MCF 10A (cell line): ENCODE data around the gene VPS16. TPM values are rescaled to one million over a fixed set of nuclear protein-coding genes. Genes with fewer than 3 reads are reported as not detected.

Experiments
- BruUV-seq: library from RNA; stranded (reverse); fragments of 400-500 nt; replicated peaks from 2 replicates; lab custom pipeline; 2021; lab: Mats Ljungman, UMichigan
- CTCF ChIA-PET: fragments of 300-600 bp; sonication (Branson Sonifier 250); formaldehyde crosslinking; extraction: SDS; loops from one replicate; lab custom pipeline; 2021; ENCODE audit warnings: antibody characterized with exemption, inconsistent platforms; lab: Yijun Ruan, JAX
- POLR2A ChIA-PET: fragments of 300-600, 350-650 bp; sonication (Branson Sonifier 250); formaldehyde crosslinking; extraction: SDS; loops from one replicate; lab custom pipeline; 2020; ENCODE audit warnings: antibody characterized with exemption, inconsistent platforms; lab: Yijun Ruan, JAX
- DNase-seq: peaks from one replicate; pipeline ENCODE4 v3.0.0-alpha.2; 2018; ENCODE audit not compliant: unreplicated experiment
- H3K27ac Mint-ChIP-seq: one replicate; pipeline ENCODE4 v1.8.0; 2022; ENCODE audit warnings: mild to moderate bottlenecking, low read depth, mixed read lengths; ENCODE audit not compliant: unreplicated experiment
- H3K27me3 Mint-ChIP-seq: one replicate; pipeline ENCODE4 v1.8.0; 2022; ENCODE audit warnings: mixed read lengths; ENCODE audit not compliant: insufficient read depth, unreplicated experiment
- H3K36me3 Mint-ChIP-seq: one replicate; pipeline ENCODE4 v1.8.0; 2022; ENCODE audit warnings: mild to moderate bottlenecking, moderate library complexity, mixed read lengths; ENCODE audit not compliant: insufficient read depth, unreplicated experiment
- H3K4me1 Mint-ChIP-seq: one replicate; pipeline ENCODE4 v1.8.0; 2022; ENCODE audit warnings: mixed read lengths; ENCODE audit not compliant: insufficient read depth, unreplicated experiment
- H3K4me3 Mint-ChIP-seq: one replicate; pipeline ENCODE4 v1.8.0; 2022; ENCODE audit warnings: mild to moderate bottlenecking, moderate library complexity, mixed read lengths; ENCODE audit not compliant: unreplicated experiment
- H3K9me3 Mint-ChIP-seq: one replicate; pipeline ENCODE4 v1.8.0; 2022; ENCODE audit warnings: mixed read lengths; ENCODE audit not compliant: unreplicated experiment
- intact Hi-C: fragments of 100-400 bp; cut with micrococcal nuclease; formaldehyde crosslinking; loops from 2 replicates; pipeline ENCODE4 v1.14.1; 2022
- total RNA-seq: library from RNA; stranded (reverse); gene quantifications from 2 replicates; pipeline ENCODE4 v1.2.3, GENCODE V29; 2022
- TF ChIP-seq, protein P1 (sequence below): fragments of 200-600 bp; IDR thresholded peaks from one replicate; pipeline ENCODE4 v1.8.0; 2022; ENCODE audit warnings: antibody characterized with exemption, mild to moderate bottlenecking; ENCODE audit not compliant: unreplicated experiment

VPS16 gene
- total RNA-seq, 1 experiment from 2014 or later, result 32.6 TPM

DNA sequence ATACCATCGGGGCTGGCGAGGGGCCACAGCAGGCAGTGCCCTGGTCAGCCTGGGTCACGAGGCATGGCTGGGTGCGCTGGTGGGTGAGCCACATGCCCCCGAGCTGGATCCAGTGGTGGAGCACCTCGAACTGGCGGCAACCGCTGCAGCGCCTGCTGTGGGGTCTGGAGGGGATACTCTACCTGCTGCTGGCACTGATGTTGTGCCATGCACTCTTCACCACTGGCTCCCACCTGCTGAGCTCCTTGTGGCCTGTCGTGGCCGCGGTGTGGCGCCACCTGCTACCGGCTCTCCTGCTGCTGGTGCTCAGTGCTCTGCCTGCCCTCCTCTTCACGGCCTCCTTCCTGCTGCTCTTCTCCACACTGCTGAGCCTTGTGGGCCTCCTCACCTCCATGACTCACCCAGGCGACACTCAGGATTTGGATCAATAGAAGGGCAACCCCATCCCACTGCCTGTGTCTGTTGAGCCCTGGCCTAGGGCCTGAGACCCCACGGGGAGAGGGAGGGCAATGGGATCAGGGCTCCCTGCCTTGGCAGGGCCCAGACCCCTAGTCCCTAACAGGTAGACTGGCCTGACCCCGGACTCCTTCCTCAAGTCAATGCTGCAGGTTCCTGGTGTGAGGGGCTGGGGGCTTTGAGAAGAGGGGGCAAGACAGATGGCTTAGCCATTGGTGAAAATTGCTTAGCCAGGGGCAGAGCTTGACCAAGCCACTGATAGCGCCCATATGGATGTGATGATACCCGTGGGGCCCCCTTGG lies 23.8 kb upstream of the VPS16 start:
- H3K4me1 Mint-ChIP-seq, result peaks cover 24% of the 10 kb centered on the region
- H3K27me3 Mint-ChIP-seq, result peaks cover 11% of the 10 kb centered on the region
- intact Hi-C loops, result no loop called here
- H3K27ac Mint-ChIP-seq, result no peak overlapping the region
- no TSS peak for BruUV-seq
- H3K36me3 Mint-ChIP-seq, result no peaks in the 10 kb centered on the region
- no peak for DNase-seq
- no peak overlapping the region for H3K4me3 Mint-ChIP-seq
- TF ChIP-seq, protein P1, sequence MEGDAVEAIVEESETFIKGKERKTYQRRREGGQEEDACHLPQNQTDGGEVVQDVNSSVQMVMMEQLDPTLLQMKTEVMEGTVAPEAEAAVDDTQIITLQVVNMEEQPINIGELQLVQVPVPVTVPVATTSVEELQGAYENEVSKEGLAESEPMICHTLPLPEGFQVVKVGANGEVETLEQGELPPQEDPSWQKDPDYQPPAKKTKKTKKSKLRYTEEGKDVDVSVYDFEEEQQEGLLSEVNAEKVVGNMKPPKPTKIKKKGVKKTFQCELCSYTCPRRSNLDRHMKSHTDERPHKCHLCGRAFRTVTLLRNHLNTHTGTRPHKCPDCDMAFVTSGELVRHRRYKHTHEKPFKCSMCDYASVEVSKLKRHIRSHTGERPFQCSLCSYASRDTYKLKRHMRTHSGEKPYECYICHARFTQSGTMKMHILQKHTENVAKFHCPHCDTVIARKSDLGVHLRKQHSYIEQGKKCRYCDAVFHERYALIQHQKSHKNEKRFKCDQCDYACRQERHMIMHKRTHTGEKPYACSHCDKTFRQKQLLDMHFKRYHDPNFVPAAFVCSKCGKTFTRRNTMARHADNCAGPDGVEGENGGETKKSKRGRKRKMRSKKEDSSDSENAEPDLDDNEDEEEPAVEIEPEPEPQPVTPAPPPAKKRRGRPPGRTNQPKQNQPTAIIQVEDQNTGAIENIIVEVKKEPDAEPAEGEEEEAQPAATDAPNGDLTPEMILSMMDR, result no peak
- CTCF ChIA-PET, result no interaction called here
- H3K9me3 Mint-ChIP-seq, result peaks cover 10% of the 10 kb centered on the region
- POLR2A ChIA-PET, result no interaction called here

DNA sequence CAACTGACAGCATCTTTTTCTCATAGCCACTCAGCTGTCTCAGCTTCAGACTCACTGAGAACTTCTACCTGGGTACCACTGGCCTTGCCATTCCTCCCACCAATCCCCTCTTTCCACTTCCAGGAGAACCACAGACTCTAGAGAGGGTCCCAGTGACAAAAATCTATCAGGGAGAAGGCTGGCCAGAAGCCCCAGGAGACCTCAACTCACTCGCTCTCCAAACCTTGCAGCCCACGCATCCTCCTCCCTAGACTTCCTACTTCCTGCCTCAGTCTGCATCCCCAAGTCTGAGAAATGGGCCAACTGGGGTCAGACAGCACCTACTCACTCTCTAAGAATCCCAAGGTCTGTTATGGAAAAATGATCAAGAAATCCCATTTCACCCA lies 23.2 kb upstream of the VPS16 start:
- CTCF ChIA-PET, result no interaction called here
- DNase-seq, result no peak
- peaks cover 24% of the 10 kb centered on the region for H3K4me1 Mint-ChIP-seq
- H3K4me3 Mint-ChIP-seq, result no peak overlapping the region
- TF ChIP-seq, protein P1, result no peak
- H3K27ac Mint-ChIP-seq, result no peak overlapping the region
- peaks cover 4% of the 10 kb centered on the region for H3K9me3 Mint-ChIP-seq
- intact Hi-C loops, result no loop called here
- peaks cover 11% of the 10 kb centered on the region for H3K27me3 Mint-ChIP-seq
- BruUV-seq, result no TSS peak
- H3K36me3 Mint-ChIP-seq, result no peaks in the 10 kb centered on the region
- POLR2A ChIA-PET, result no interaction called here

DNA sequence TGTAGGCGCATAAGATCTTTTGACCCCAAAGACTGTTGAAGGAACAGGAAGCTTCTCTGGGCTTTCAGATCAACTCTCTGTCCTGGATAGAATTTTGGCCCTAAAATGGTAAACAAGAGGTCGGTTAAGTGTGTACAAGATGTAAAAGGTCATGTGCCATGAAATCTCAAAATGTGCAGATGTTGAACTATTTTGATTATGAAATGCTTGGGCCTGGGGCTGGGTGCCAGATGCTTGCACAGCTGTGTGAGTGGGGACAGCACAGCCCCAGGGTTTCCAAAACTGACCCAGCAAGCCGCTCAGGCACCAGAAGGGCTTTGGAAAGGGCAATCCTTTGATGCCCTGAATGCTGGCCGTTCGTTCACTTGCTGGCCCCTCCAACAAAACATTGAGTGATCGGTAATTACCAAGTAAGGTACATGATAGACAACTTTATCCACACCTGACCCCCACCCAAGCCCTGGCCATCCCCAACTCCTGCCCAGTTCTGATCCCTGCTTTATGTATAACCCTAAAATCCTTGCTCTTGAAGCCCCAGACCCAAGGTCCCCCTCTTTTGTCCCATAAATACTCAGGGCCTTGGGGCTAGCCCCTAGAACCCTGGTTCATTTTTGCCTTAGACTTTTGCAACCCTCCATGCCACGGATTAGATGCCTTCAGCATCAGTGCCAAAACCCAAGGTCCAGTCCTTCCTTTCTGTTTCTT lies 22.5 kb upstream of the VPS16 start:
- POLR2A ChIA-PET, result interaction anchor here (1.0 kb wide), 1 partner anchor 183 kb away, joined by 5 read pairs; no protein-coding TSS in a partner anchor
- TF ChIP-seq, protein P1, result no peak
- no TSS peak for BruUV-seq
- CTCF ChIA-PET, result interaction anchor here (0.7 kb wide), 1 partner anchor 13 kb away, joined by 4 read pairs; no protein-coding TSS in a partner anchor
- Mint-ChIP-seq H3K4me3 (no peak overlapping the region), H3K4me1 (peaks cover 24% of the 10 kb centered on the region), H3K9me3 (no peaks in the 10 kb centered on the region), H3K36me3 (no peaks in the 10 kb centered on the region), H3K27me3 (peaks cover 11% of the 10 kb centered on the region), H3K27ac (no peak overlapping the region)
- intact Hi-C loops, result no loop called here
- DNase-seq, result no peak
